GM21529 (cell line): ENCODE measurements around the gene CASP2.
"Not testable (repeated sequence)": the region's sequence is repeated elsewhere in the genome, so short reads cannot be mapped to it uniquely, and the experiment has no call there.

Experiments used
- ATAC-seq: cut with Tn5 transposase; IDR thresholded peaks from one replicate; pipeline ENCODE4 v1.9.1; 2021; ENCODE audit not compliant: unreplicated experiment

The CASP2 gene

GRCh38 chr7:143289888-143290287, 1.7 kb downstream of the CASP2 start:
- not testable (repeated sequence) for ATAC-seq

DNA sequence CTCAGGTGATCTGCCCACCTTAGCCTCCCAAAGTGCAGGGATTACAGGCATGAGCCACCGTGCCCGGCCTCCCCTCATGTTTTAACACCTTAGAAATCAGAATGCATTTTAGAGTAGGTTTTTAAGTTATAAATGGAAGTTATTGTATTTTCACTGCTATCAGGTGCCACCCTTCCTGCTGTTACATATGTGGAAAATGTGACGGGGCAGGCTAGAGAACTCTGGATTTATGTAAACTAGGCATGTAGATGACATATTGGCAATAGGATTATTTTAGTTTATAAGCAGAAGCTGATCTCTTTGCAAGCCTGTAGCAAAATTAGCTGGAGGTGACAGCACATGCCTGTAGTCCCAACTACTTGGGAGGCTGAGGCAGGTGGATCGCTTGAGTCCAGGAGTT, 2.1 kb downstream of the CASP2 start:
- ATAC-seq = no peak

DNA sequence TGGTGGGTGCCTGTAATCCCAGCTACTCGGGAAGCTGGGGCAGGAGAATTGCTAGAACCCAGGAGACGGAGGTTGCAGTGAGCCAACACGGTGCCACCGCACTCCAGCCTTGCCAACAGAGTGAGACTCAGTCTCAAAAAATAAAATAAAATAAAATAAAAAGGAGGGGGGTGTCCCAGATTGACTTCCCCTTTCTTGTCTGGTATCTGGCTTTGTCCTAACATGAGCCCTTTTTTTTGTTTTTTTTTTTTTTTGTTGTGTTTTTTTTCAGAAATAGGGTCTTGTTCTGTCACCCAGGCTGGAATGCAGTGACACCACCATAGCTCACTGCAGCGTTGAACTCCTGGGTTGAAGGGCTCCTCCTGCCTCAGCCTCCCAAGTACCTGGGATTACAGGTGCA, 4.7 kb downstream of the CASP2 start:
- ATAC-seq = no peak

- no peak for ATAC-seq
Observed at GRCh38 chr7:143295870-143296269, 7.7 kb downstream of the CASP2 start.

DNA sequence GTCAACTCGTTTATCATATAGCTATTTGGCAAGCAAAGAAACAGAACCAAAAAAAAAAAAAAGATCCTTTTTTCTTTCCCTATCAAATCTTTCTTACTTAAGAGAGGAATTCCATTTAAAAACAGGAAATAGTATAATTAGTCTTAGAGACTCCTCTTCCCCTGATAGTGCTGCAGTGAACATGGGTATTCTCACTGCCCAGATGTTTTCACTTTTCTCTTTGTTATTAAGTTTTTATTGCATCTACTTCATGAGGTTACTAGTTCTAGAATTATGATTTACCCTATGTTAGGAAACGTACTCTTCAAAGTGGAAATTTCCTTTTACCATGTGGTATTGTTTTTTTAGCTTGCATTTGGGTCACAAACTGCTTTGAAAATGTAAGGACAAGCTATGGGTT, 8.5 kb downstream of the CASP2 start:
- ATAC-seq = no peak

DNA sequence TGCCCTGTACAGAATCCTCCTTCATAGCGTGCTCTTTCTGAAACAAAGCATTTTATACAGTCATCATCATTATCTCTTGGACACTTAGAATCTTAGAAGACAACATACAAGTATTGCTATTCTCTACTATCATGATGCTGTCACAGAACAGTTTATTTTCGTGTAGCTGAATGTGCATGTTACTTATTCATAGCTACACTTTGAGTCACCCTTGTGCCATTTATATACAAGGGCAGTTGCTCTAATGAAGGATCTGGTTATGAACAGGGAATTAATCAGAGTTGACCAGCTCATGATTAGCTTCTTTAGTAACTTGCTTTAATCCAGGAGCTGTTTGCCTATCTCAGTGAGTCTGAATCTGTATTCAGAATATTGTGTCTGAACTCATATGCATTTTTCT, 11.2 kb downstream of the CASP2 start:
- no peak for ATAC-seq

DNA sequence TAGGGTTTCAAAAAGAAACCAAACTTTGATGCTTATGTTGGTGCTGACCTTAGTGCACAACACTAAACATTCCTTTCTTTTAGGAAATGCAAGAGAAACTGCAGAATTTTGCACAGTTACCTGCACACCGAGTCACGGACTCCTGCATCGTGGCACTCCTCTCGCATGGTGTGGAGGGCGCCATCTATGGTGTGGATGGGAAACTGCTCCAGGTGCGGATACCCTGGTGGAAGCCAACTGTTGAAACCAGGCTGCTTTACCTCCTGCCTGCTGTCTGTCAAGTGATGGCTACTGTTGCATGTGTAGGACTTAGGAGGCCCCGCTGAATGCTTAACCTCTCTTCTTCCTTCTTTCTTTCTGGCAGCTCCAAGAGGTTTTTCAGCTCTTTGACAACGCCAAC, 11.7 kb downstream of the CASP2 start:
- no peak for ATAC-seq

GRCh38 chr7:143300959-143301935, 13.1 kb downstream of the CASP2 start:
- no peak for ATAC-seq

GRCh38 chr7:143303733-143304132, 15.6 kb downstream of the CASP2 start:
- no peak for ATAC-seq

DNA sequence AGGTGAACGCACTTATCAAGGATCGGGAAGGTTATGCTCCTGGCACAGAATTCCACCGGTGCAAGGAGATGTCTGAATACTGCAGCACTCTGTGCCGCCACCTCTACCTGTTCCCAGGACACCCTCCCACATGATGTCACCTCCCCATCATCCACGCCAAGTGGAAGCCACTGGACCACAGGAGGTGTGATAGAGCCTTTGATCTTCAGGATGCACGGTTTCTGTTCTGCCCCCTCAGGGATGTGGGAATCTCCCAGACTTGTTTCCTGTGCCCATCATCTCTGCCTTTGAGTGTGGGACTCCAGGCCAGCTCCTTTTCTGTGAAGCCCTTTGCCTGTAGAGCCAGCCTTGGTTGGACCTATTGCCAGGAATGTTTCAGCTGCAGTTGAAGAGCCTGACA, 16.8 kb downstream of the CASP2 start:
- no peak for ATAC-seq

DNA sequence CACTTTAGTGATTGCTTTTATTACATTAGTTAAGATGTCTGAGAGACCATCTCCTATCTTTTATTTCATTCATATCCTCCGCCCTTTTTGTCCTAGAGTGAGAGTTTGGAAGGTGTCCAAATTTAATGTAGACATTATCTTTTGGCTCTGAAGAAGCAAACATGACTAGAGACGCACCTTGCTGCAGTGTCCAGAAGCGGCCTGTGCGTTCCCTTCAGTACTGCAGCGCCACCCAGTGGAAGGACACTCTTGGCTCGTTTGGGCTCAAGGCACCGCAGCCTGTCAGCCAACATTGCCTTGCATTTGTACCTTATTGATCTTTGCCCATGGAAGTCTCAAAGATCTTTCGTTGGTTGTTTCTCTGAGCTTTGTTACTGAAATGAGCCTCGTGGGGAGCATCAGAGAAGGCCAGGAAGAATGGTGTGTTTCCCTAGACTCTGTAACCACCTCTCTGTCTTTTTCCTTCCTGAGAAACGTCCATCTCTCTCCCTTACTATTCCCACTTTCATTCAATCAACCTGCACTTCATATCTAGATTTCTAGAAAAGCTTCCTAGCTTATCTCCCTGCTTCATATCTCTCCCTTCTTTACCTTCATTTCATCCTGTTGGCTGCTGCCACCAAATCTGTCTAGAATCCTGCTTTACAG, 17.4 kb downstream of the CASP2 start:
- no peak for ATAC-seq

GRCh38 chr7:143308632-143309031, 20.5 kb downstream of the CASP2 start:
- ATAC-seq = no peak

DNA sequence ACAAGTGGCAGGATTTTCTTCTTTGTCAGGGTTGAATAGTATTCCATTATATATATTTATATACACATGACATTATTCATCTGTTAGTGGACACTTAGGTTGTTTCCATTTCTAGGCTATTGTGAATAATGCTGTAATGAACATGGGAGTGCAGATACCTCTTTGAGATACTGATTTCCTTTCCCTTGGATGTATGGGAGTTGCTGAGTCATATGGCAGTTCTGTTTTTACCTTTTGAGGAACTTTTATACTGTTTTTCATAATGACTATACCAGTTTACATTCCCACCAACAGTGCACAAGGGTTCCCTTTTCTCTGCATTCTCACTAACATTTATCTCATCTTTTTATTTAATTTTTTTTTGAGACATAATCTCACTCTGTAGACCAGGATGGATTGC, 26.0 kb downstream of the CASP2 start:
- no peak for ATAC-seq

DNA sequence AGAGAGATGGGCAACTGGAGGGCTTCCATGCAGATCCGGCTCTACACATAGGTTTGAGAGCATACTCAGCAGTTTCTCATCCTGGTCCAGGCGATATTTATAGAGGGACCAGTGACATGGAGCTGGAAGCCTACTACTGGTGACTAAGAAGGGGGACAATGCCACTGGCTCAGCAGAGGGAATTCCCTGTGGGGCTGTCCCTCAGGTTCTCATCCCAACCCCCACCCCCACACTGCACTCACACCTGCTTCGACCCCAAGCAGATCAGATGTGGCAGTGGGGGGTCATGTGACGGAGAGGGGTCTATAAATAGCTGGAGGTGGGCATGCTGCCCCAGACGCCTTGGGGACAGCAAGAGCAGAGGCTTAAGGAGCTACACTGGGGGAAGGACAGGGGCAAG, 27.6 kb downstream of the CASP2 start, which contains the start of gene CLCN1:
TSS of gene CLCN1 (plus strand) at position 336 of the 400 bp plus-strand sequence. CDS start 102 bp downstream, outside the sequence.
- ATAC-seq = no peak

- no peak for ATAC-seq
Observed at GRCh38 chr7:143316492-143316891, 28.3 kb downstream of the CASP2 start.

- no peak for ATAC-seq
Observed at GRCh38 chr7:143318661-143319060, 30.5 kb downstream of the CASP2 start.

DNA sequence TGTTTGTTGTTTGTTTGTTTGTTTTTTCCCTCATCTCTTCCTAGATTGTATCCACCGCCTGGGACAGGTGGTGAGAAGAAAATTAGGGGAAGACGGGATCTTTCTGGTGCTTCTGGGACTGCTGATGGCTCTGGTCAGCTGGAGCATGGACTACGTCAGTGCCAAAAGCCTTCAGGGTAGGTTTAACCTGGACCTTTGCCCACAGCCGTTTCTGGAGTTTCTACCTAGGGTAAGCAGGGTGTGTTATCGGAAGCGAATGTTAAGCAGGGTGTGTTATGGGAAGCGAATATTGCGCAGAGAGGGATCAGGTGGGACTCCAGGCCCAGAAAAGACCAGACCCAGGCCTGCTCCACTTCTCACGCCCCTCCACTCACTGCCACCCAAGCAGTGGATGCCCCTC, 32.5 kb downstream of the CASP2 start:
- ATAC-seq = no peak

GRCh38 chr7:143321242-143321641, 33.1 kb downstream of the CASP2 start:
- no peak for ATAC-seq

GRCh38 chr7:143321734-143322133, 33.6 kb downstream of the CASP2 start:
- no peak for ATAC-seq

- ATAC-seq = no peak
Observed at GRCh38 chr7:143322760-143323633, 34.8 kb downstream of the CASP2 start.

DNA sequence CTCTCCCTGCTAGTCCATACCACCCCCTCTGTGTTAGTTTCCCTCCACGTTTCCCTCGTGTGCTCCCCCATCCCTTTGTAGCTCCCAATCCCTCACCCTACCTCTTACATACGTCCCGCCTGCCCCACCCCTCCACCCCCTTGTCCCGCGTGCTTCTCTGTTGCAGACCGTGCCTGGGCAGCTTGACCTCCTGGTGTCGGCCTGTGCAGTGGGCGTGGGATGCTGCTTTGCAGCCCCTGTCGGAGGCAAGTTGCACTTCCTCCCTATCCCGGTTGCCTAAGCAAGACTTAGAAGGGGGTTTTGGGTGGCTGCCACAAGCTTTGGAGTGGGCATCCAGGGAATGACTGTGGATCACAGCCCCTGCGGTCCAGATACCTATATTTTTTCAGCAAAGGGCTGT, 35.5 kb downstream of the CASP2 start:
- ATAC-seq = no peak
